ENCODE results near the gene KCNJ8. TPM values are rescaled to one million over a fixed set of nuclear protein-coding genes. Genes with fewer than 3 reads are reported as not detected.
"Not testable (repeated sequence)": the region's sequence is repeated elsewhere in the genome, so short reads cannot be mapped to it uniquely, and the experiment has no call there.

The KCNJ8 gene
- not detected for total RNA-seq

DNA sequence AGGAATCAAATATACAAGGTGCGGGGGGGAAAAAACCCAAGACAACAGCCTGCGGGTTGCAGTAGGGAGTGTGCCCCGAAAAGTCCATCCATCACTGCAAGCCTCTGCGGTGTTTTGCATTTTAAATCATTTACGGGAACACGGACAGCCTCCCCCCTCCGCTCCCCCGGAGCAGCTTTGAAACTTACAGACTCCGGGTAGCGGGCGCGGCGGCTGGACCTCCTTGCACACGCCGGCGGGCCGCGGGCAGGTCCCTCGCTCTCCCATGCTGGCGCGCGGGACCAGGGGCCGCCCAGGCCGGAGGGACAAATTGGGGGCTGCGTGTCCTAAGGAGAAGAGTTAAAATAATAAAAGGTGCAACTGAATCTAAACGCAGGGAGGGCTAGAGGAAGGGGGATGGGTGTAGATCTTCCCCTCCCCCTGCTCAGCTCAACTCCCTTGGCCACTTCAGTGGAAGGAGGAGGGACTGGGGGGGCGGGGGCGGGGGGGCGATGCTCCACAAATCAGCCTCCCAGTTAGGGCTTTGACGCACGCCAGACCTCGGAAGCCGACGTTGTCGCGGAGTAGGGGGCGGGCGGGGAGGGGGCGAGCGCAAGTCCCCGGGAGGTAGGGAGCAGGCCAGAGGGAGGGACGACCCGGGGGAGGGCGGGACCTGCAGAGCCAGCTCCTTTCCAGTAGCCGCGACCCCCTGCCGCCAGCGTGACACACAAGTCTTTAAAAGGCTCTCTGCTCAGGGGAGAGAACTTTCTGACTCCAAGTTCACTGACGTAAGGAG lies at the start of gene KCNJ8:
Gene KCNJ8 (minus strand): TSS at position 349 of the 775 bp plus-strand sequence. CDS start 1,090 bp downstream, outside the sequence.
- DNase-seq: no peak

DNA sequence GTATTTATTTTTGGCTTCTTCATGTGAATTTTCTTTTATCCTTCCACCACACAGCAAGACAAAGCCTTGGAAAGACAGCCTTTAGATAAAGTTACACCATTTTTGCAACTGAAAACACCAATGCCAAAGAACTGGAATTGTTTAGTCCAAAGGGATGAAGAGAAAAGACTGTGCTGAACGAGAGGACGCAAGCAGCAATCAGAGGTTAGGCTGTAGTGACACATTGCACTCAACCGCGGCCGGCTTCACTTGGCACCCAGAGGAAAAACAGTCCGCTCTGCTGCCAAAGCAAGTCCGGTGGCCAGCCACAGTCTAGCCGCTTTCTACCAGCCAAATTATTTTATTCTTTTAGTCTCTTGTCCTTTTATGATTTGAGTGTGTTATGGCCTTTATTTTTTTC lies 49.1 kb upstream of the KCNJ8 start:
- no peak for DNase-seq

DNA sequence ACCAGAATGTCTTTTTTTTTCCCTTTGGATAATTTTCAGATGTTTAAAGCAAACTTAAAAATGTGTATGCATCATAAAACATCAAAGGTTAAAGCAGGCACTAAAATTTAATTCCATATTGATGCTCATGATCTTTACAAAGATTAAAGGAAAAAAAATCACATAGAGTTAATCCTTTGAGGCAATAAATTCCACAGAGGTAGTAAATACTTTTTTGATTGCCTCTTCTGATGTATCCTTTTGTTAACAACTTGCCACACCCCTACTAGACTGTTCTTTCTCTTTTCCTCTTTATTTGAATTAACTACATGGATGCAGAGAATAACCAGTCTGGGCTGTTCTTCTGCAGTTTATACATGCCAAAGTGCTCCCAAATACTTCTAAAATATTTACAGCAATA lies 45.2 kb upstream of the KCNJ8 start:
- no peak for DNase-seq

DNA sequence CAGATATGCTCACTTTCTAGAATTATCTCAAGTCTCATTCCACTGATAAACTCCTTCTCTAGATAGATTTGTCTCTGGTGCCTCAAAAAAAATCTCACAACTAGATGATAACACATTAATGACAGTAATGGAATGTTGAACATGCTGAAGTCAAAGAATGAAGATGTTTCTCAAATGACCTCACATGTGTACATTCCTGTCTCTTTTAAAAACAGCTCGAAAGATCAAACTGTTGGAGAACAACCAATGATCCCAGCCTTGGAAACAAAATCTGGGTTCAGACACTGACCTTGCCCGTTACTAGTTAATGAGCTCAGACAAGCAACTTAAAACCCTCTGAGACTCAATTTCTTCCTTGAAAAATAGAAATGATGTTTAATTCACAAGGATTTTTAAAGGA lies 44.7 kb upstream of the KCNJ8 start:
- DNase-seq: no peak

DNA sequence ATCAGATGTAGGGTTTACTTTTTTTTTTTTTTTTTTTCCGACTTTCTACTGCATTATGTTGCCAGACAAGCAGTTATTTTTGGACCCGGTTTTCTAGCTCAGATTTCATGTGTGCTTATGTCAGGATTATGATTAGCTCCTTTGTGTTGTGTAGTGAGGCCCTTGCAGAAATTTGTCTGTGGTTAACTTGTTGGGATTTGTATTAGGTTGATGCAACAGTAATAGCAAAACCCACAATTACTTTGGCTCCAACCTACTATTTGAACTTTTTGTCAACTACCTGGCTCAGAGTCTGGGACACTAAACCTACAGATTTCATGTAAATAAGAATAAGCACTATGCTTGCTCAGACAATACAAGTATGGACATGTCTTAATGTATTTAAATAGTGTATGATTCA lies 44.1 kb upstream of the KCNJ8 start:
- DNase-seq: no peak

DNA sequence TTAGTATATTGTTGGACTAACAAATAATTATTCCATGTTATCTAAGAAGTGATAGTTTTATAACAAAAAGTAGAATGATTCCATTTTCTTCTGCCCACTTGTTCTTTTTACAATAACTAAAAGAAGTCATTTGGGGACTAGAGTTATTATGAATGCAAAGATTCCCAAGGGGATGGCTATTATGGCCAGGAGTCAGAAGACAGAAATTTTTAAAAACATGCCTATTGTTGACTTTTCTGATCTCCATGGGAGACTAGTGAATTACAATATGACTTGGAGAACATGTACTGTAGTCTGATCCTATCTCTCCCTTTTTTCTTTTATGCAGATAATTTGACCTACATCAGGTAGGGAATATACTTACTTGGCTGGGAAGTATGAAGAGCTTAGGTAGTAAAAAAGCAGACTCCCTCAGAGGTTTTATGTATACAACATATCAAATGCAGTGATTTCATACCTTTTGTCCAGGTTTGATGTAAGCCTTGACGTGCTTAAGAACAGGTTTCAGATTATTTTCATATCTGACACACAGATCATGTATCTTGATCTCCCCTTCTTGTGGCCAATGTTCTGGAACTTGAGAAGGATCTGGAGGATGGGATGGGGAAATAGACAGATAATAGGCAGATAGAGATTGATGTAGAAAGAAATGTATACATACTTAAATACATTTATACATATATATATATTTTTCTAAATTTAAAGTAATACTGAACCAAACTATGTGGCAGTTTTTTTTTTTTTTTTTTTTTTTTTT lies 41.0 kb upstream of the KCNJ8 start:
- no peak for DNase-seq

DNA sequence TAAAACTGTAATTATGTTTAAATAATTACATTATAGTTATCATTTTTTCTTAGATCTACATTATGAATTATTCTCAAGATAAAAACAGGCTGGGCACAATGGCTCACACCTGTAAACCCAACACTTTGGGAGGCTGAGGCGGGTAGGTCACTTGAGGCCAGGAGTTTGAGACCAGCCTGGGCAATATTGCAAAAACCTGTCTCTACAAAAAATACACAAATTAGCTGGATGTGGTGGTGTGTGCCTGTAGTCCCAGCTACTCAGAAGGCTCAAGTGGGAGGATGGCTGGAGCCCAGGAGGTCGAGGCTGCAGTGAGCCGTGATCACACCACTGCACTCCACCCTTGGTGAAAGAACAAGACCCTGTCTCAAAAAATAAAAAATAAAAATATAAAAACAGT lies 40.3 kb upstream of the KCNJ8 start:
- no peak for DNase-seq

DNA sequence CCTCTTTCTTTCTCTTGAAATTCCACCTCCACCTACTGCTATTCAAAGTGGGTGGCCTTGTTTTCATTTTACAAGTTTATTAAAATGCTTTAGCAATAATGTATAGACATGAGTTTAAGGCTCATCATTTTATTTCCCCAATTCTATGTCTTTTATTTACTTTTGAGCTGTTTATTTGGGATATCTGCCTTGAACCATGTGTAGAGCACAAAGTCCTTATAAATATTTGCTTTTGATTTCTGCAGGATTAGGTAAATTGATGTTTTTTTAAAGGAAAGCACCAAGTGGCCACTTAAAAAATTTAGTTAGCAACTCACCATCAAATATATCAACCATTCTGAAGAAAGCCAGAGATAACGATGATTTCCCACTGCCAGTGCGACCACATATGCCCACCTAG lies 39.8 kb upstream of the KCNJ8 start:
- no peak for DNase-seq

DNA sequence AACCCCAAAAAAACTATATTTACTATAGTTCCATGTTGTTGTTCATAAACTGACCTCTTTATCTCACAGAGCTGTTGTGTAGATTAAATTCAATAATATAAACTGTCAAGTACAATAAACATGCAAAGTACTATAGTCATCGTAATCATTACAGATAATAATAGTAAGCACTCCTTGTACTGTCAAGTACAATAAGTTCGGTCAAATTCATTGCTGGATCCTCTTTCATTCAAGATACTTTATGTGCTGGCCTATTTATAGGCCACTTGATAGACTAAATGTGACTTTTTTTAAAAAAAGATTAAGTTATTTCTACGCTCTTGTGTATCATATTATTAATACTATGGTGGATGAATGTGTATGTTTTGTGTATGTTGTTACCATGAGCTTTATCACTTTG lies 39.2 kb upstream of the KCNJ8 start:
- DNase-seq: no peak

DNA sequence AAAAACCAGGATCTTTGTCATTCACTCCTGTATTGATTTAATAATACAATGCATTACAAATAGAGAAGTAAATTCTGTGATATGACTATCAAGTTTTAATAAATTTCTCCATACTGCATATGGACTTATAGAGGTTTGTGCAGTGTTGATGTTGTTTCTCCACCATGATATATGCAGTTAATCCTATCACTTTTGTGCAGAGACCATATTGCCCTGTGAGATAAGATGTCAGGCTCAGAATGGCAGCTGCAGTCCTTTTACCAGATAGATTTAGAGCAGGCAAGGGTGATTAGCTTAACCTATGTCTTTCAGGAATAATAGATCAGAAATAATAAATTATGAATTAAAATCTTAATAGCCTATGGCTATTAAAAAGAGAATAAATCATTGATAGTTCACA lies 38.6 kb upstream of the KCNJ8 start:
- no peak for DNase-seq

DNA sequence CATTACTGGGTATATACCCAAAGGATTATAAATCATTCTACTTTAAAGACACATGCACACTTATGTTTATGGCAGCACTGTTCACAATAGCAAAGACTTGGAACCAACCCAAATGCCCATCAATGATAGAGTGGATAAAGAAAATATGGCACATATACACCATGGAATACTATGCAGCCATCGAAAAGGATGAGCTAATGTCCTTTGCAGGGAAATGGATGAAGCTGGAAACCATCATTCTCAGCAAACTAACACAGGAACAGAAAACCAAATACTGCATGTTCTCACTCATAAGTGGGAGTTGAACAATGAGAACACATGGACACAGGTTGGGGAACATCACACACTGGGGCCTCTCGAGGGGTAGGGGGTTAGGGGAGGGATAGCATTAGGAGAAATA lies 37.8 kb upstream of the KCNJ8 start:
- not testable (repeated sequence) for DNase-seq

DNA sequence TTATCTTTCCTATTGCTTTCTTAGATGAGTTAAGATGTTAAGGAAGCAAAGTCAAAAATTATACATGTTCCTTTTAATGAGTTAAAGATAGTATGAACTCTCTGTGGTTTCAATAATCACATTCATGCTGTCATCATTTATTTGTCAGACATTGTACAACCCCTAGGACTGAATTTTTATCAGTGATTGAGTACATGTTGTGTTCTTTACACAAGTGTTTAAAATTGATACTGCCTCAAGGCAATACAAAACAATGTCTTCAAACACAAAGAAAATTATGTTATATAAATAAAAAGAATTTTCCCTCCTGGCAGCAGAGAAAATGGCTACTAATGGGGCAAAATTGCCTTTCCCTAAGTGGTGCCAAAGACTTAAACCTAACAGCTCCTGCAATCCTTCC lies 34.6 kb upstream of the KCNJ8 start:
- DNase-seq: no peak

DNA sequence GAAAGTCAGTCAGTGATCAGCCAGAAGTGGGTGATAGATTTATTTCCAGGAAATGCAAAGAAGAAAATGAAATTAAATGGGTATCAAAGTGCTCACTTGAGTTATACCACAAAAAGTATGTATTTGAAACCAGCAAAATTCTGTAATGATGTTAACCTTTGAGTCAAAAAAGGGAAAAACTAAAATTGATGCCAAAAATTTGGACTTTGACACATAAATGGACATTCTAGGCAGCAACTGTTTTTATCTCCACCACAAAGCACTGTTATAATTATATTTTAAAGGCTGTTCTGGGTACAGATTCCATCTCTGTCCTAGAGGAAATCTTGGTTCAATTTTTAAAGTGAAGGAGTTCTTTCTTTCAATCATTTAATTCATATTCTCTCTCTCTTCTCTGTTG lies 31.7 kb upstream of the KCNJ8 start:
- DNase-seq: no peak

DNA sequence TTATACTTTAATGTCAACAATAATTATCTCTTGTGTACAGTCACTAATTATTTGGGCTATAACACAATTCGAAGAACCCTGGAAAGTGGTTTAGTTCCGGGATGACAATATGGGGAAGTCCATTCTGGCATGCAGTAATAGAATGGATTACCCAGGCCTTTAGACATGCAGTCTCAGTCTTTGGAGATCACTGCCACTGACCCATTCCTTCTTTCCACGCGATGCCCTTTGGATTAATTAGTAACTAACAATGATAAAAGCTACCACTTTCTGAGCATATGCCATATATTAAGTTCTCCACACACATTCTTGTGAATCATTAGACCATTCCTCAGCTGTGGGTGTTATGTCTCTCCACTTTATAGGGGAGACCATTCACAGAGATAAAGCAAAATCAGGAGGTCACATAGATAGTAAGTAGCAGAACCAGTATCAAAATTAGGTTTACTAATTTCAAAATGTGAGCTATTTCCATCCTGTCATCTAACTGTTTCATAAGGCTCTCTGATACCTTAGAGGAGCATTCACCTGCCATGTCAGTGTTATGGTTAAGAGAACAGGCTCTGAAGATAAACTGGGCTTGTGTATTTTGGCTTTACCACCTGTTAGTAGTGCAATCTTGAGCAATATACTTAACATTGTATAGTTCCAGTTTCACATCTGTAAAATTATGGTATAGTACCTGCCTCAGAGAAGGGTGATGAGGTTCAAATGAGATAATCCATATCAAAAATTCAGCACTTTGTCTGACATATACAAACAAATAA lies 27.2 kb upstream of the KCNJ8 start:
- DNase-seq: no peak

DNA sequence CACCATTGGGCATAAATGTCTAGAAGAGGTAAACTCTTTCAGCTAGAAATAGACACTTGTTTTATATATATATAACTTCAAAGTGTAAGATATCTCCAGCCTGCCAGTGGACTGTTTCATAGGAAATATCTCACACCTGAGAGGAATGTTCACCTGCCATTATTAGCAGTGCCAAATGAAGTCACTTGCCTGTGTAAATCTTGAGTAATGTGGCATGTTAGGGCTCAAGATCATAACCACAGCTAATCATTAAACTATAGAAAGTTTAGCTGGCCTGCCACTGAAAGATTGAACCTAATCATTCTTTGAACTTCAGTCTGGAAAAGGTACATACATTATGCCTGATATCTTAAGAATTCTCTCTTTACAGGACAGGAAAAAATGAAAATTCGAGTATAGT lies 25.5 kb upstream of the KCNJ8 start:
- no peak for DNase-seq

DNA sequence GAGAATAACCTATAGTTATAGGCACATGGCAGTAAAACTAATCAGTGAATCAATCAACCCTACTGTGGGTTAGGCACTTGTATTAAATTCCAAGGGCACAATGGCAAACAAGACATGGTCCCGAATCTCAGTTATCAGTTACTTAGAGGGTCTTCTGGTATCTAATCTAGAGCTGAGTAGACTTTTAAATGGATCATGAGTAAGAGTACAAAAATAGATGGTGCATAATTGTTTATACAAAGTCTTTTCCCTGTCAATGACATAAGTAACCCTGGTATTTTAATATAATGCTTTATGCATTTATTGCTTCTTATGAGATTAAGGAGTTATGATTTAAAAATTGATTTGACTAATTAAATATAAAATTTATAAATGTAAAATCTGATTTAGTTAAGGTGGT lies 23.0 kb upstream of the KCNJ8 start:
- DNase-seq: no peak

DNA sequence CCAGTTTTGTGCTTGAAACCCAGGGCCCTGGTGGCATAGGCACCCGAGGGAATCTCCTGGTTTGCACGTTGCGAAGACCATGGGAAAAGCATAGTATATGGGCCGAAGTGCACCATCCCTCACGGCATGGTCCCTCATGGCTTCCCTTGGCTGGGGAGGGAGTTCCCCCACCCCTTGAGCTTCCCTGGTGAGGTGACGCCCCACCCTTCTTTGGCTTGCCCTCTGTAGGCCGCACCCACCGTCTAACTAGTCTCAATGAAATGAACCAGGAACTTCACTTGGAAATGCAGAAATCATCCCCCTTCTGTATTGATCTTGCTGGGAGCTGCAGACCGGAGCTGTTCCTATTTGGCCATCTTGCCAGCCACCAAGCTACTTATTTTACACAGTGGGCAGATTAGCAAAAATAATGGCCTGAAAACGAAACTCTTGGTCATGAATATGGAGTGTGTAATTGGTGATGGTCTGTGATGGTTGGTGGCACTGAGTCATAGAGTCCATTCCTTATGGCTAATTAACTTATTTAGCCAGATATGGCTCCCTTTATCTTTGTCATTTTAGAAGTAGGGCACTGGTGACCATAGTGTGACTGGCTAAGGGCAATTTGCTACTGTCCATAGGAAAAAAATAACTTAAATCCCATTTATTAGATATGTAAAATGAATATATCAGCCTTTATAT lies 21.3 kb upstream of the KCNJ8 start:
- no peak for DNase-seq

DNA sequence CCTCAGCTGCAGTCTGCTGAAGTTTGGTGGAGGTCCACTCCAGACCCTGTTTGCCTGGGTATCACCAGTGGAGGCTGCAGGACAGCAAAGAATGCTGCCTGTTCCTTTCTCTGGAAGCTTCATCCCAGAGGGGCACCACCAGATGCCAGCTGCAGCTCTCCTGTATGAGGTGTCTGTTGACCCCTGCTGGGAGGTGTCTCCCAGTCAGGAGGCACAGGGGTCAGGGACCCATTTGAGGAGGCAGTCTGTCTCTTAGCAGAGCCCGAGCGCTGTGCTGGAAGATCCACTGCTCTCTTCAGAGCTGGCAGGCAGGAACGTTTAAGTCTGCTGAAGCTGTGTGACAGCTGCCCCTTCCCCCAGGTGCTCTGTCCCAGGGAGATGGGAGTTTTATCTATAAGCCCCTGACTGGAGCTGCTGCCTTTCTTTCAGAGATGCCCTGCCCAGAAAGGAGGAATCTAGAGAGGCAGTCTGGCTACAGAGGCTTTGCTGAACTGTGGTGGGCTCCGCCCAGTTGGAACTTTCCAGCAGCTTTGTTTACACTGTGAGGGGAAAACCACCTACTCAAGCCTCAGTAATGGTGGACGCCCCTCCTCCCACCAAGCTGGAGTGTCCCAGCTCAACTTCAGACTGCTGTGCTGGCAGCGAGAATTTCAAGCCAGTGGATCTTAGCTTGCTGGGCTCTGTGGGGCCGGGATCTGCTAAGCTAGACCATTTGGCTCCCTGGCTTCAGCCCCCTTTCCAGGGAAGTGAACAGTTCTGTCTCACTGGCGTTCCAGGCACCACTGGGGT lies 20.5 kb upstream of the KCNJ8 start:
- not testable (repeated sequence) for DNase-seq

DNA sequence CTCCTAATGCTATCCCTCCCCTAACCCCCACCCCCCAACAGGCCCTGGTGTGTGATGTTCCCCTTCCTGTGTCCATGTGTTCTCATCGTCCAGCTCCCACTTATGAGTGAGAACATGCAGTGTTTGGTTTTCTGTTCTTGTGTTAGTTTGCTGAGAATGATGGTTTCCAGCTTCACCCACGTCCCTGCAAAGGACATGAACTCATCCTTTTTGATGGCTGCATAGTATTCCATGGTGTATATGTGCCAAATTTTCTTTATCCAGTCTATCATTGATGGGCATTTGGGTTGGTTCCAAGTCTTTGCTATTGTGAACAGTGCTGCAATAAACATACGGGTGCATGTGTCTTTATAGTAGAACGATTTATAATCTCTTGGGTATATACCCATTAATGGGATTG lies 15.2 kb upstream of the KCNJ8 start:
- DNase-seq: not testable (repeated sequence)

DNA sequence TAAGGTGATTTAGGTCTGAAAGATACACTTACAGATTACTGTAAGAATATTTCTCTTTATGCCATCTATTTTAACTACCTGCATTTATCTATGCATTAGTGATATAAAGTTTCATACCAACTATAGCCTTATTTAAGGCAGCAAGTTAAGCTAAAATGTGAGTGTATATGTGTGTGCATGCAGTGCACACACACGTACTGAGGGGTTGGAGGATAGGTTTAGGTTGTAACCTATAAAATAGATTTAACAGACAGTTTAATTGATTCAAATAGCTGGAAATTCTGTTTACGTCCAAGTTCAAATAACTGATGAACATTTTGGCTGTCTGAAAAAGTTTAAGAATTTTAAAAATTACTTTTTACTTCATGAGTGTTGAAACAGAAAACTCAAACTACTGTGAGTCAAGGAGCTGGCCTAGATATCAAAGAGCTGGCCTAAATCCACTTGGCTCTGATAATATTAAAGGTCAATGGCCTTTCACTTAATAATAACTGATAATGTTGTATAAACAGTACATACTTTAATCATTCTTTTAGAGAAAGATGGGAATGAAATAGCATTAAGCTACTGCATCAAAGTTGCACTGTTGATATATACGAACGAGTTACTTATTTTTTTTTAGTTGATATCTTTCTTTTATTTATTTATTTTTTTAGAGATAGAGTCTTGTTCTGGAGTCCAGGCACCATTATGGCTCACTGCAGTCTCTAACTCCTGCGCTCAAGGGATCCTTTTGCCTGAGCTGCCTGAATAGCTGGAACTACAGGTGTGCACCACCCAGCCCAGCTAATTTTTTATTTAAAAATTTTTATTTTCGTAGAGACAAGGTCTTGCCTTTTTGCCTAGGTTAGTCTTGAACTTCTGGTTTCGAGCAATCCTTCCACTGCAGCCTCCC lies 13.8 kb upstream of the KCNJ8 start:
- DNase-seq: no peak

DNA sequence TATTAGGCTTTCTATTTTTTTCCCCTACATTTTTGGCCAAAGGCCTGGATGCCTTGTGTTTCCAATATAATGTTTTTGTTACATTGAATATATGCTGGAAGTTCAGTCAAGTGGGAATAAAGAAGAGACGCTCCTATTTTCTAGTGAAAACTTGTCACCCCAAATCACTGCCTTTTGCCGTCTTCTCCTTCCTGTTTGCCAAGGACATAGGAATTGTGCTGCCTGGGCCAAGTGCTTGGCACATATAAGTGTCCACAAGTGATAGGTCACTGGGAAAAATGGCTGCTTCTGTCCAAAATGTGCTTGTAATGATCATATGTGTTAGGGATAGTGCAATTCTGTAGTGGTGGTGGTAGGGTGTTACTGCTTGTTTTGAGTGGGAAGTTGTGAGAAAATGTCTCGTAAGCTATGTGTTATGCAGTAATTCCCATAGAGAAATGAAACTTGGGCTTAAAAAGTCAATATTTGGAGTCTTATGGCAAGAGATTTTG lies 11.6 kb upstream of the KCNJ8 start:
- no peak for DNase-seq

Measured in effector CD4-positive, alpha-beta T cell (primary cell).